ENCODE data around the gene MYPN. TPM values are rescaled to one million over a fixed set of nuclear protein-coding genes. Genes with fewer than 3 reads are reported as not detected.

MYPN gene, protein sequence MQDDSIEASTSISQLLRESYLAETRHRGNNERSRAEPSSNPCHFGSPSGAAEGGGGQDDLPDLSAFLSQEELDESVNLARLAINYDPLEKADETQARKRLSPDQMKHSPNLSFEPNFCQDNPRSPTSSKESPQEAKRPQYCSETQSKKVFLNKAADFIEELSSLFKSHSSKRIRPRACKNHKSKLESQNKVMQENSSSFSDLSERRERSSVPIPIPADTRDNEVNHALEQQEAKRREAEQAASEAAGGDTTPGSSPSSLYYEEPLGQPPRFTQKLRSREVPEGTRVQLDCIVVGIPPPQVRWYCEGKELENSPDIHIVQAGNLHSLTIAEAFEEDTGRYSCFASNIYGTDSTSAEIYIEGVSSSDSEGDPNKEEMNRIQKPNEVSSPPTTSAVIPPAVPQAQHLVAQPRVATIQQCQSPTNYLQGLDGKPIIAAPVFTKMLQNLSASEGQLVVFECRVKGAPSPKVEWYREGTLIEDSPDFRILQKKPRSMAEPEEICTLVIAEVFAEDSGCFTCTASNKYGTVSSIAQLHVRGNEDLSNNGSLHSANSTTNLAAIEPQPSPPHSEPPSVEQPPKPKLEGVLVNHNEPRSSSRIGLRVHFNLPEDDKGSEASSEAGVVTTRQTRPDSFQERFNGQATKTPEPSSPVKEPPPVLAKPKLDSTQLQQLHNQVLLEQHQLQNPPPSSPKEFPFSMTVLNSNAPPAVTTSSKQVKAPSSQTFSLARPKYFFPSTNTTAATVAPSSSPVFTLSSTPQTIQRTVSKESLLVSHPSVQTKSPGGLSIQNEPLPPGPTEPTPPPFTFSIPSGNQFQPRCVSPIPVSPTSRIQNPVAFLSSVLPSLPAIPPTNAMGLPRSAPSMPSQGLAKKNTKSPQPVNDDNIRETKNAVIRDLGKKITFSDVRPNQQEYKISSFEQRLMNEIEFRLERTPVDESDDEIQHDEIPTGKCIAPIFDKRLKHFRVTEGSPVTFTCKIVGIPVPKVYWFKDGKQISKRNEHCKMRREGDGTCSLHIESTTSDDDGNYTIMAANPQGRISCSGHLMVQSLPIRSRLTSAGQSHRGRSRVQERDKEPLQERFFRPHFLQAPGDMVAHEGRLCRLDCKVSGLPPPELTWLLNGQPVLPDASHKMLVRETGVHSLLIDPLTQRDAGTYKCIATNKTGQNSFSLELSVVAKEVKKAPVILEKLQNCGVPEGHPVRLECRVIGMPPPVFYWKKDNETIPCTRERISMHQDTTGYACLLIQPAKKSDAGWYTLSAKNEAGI (N-terminal part only)
- total RNA-seq: not detected

DNA sequence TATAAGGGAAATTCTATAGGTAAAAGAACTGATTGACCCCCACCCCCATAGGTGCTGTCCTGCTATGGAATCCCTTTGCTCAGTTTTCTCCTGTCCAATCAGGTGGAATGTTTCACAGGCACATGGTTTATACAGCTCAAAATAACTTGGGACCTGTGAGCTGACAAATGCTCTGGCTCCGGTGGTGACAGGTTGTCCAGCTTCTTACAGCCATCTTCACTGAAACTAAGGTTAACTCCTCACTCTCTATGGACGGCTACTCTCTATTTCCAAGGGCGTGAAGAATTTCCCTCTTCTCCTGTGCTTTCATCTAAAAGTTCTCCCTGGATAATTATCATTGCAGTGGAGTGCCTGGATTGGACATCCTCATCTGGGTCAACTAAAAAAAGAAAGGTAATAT is at the start of gene MYPN:
TSS of gene MYPN (plus strand) at position 158 of the 400 bp plus-strand sequence. CDS start 11,951 bp downstream, outside the sequence.

DNA sequence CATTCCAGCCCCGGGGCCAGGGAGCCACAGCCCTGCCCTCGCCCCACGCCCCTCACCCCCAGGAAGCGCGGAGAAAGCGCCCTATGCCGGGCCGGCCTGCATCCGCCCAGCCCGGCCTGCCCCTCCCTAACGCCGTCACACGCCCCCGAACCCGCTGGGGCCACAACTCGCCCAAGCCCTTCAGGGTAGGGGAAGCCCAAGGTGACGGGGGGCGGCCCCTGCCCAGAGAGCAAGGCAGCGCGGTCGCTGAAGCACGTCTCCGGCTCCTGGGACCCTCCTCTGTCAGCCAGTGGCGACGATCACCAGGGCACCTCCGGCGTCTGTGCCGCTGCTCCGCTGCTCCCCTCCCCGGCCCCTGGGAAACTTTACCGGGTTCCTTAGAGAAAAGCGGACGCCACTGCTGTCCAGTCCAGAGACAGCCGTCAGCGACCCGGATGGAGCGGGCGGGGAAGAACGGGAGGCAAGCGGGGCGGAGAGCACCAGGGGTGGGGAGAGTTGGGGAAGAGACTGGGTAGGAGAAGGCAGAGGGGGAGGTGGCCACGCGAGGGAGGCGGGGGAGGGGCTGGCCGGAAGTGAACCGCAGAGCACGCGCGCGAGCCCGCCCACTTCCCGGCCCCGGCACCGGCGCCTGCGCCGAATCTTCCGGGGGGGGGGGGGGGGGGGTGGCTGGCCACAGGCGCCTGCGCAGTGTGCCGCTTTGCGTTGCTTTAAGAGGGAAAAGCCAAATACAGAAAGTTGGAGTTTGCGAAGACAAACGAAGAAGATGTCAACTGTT is 34.3 kb upstream of the MYPN start, which contains the start of gene HERC4:
TSS of gene HERC4 (minus strand) at position 509 of the 775 bp plus-strand sequence. CDS start 2,175 bp downstream, outside the sequence.

DNA sequence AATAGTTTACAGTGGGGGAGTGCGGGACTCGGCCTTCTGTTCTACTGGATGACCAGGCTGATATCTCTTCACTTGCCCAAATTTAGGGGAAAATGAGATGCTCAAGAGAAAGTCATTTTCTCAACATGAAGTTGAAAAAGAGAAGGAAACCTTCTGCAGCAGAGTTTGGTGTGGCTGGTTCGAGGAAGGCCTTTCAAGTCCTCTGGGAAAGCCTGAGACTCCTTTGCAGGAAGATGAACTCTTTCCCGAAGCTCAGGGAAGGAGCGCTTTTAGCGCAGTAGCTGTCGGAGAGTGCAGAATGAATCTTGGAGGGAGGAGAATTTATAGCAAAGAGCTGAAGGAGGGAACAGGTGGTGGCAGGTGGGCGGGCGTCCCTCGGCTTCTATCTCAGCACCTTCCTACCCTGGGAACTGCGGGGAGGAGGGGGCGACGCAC is 122.5 kb downstream of the MYPN start, which contains the start of gene ATOH7:
TSS of gene ATOH7 (minus strand) at position 297 of the 435 bp plus-strand sequence. CDS start 436 bp downstream, outside the sequence.

Other genes starting within 250 kb of the MYPN start
- 10 to 100 TPM; 23.5 to 27.6 TPM for gene SIRT1, start 224.8 kb upstream of the MYPN start, total RNA-seq
- 10 to 100 TPM; 57.3 to 68.5 TPM for gene HERC4, start 34.2 kb upstream of the MYPN start, total RNA-seq
- not detected for gene ATOH7, start 122.6 kb downstream of the MYPN start, total RNA-seq
- gene HNRNPH3, start 222.6 kb downstream of the MYPN start, total RNA-seq: 100 to 1,000 TPM; 107 to 115 TPM
- 1 to 10 TPM; 2.0 to 2.7 TPM for gene PBLD, start 223.4 kb downstream of the MYPN start, total RNA-seq